GM19468 (cell line): ENCODE results near the gene SYNDIG1.

Source experiments
- ATAC-seq: cut with Tn5 transposase; IDR thresholded peaks from one replicate; pipeline ENCODE4 v1.9.1; 2021; ENCODE audit warnings: mild to moderate bottlenecking, moderate library complexity, moderate number of reproducible peaks; ENCODE audit not compliant: unreplicated experiment; ENCODE audit errors: extremely low read depth

SYNDIG1 gene

GRCh38 chr20:24445510-24446170 is 23.8 kb upstream of the SYNDIG1 start:
- no peak for ATAC-seq

- ATAC-seq, result no peak
Observed at GRCh38 chr20:24446811-24447210, 22.6 kb upstream of the SYNDIG1 start.

GRCh38 chr20:24448170-24448569 is 21.3 kb upstream of the SYNDIG1 start:
- no peak for ATAC-seq

GRCh38 chr20:24449026-24449720 is 20.3 kb upstream of the SYNDIG1 start:
- no peak for ATAC-seq

GRCh38 chr20:24450177-24450576 is 19.3 kb upstream of the SYNDIG1 start:
- no peak for ATAC-seq

GRCh38 chr20:24450624-24451376 is 18.6 kb upstream of the SYNDIG1 start:
- ATAC-seq, result no peak

- ATAC-seq, result no peak
Observed at GRCh38 chr20:24451428-24451827, 18.0 kb upstream of the SYNDIG1 start.

GRCh38 chr20:24452016-24452415 is 17.4 kb upstream of the SYNDIG1 start:
- ATAC-seq, result no peak

GRCh38 chr20:24452498-24453127 is 16.8 kb upstream of the SYNDIG1 start:
- no peak for ATAC-seq

- no peak for ATAC-seq
Observed at GRCh38 chr20:24453869-24454268, 15.6 kb upstream of the SYNDIG1 start.

- no peak for ATAC-seq
Observed at GRCh38 chr20:24455081-24455480, 14.3 kb upstream of the SYNDIG1 start.

- ATAC-seq, result no peak
Observed at GRCh38 chr20:24456398-24456781, 13.0 kb upstream of the SYNDIG1 start.

- ATAC-seq, result no peak
Observed at GRCh38 chr20:24458436-24458835, 11.0 kb upstream of the SYNDIG1 start.

- ATAC-seq, result no peak
Observed at GRCh38 chr20:24459733-24460132, 9.7 kb upstream of the SYNDIG1 start.

- no peak for ATAC-seq
Observed at GRCh38 chr20:24460712-24461111, 8.7 kb upstream of the SYNDIG1 start.

- ATAC-seq, result no peak
Observed at GRCh38 chr20:24461848-24462247, 7.6 kb upstream of the SYNDIG1 start.

GRCh38 chr20:24462460-24463010 is 6.9 kb upstream of the SYNDIG1 start:
- ATAC-seq, result no peak

- no peak for ATAC-seq
Observed at GRCh38 chr20:24465159-24465558, 4.3 kb upstream of the SYNDIG1 start.

- no peak for ATAC-seq
Observed at GRCh38 chr20:24465730-24466129, 3.7 kb upstream of the SYNDIG1 start.

GRCh38 chr20:24468401-24469115 is 871 bp upstream of the SYNDIG1 start:
- ATAC-seq, result no peak
